Testis (tissue), 2 donors: ENCODE data around the gene PITPNC1.

ENCODE experiments used
- CTCF ChIP-seq, 3 experiments: fragments of 450-650 bp in 2 of 3; fragments of 200-600 bp in 1 of 3; sonication (generic) in 1 of 3; IDR thresholded peaks; one replicate each; pipeline ENCODE4 v1.5.1; 2016 to 2019; ENCODE audit warnings: antibody characterized with exemption in 3 of 3, mild to moderate bottlenecking in 2 of 3, moderate library complexity in 1 of 3
- POLR2A ChIP-seq: fragments of 450-650 bp; IDR thresholded peaks from one replicate; pipeline ENCODE4 v1.6.1; 2017; ENCODE audit warnings: antibody characterized with exemption, mild to moderate bottlenecking, moderate library complexity

- no peak for TF ChIP-seq CTCF (IDR thresholded peaks at IDR 0.05)
- no peak for TF ChIP-seq POLR2A
Observed at GRCh38 chr17:67400193-67400592, 23.1 kb downstream of the PITPNC1 start.
